ENCODE data around the gene SLC6A9. TPM values are rescaled to one million over a fixed set of nuclear protein-coding genes. Genes with fewer than 3 reads are reported as not detected.

The SLC6A9 gene
- total RNA-seq, 2 donors from 2014 or later, result 21.7 to 26.1 TPM

GRCh38 chr1:44014365-44015104 is 16.7 kb downstream of the SLC6A9 start:
- intact Hi-C loops (cut with DNase I), result no loop called here
- Histone ChIP-seq H3K9ac (ENCODE audit: low read depth in 2 of 2, low read length in 2 of 2) (peak overlapping the region in 1 of 2 donors; percentile 48), H3K36me3 (no peaks in the 10 kb centered on the region), H3K27ac (peak overlapping the region; percentile 70), H3K4me3 (no peak overlapping the region), H3K4me1 (peaks cover 6% of the 10 kb centered on the region), H3K27me3 (no peaks in the 10 kb centered on the region), H3K9me3 (no peaks in the 10 kb centered on the region)
- peak; percentile 50 for DNase-seq
- TF ChIP-seq, protein P1, sequence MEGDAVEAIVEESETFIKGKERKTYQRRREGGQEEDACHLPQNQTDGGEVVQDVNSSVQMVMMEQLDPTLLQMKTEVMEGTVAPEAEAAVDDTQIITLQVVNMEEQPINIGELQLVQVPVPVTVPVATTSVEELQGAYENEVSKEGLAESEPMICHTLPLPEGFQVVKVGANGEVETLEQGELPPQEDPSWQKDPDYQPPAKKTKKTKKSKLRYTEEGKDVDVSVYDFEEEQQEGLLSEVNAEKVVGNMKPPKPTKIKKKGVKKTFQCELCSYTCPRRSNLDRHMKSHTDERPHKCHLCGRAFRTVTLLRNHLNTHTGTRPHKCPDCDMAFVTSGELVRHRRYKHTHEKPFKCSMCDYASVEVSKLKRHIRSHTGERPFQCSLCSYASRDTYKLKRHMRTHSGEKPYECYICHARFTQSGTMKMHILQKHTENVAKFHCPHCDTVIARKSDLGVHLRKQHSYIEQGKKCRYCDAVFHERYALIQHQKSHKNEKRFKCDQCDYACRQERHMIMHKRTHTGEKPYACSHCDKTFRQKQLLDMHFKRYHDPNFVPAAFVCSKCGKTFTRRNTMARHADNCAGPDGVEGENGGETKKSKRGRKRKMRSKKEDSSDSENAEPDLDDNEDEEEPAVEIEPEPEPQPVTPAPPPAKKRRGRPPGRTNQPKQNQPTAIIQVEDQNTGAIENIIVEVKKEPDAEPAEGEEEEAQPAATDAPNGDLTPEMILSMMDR (IDR thresholded peaks at IDR 0.05), result no peak

- Histone ChIP-seq H3K9ac (ENCODE audit: low read depth in 2 of 2, low read length in 2 of 2) (no peak overlapping the region), H3K27me3 (no peaks in the 10 kb centered on the region), H3K36me3 (no peaks in the 10 kb centered on the region), H3K4me1 (peaks cover 6% of the 10 kb centered on the region), H3K9me3 (no peaks in the 10 kb centered on the region), H3K27ac (peak overlapping the region; percentile 70), H3K4me3 (no peak overlapping the region)
- TF ChIP-seq, protein P1 (IDR thresholded peaks at IDR 0.05), result no peak
- no peak for DNase-seq
- intact Hi-C loops (cut with DNase I), result no loop called here
These were observed 17.3 kb downstream of the SLC6A9 start for GRCh38 chr1:44013949-44014348.

DNA sequence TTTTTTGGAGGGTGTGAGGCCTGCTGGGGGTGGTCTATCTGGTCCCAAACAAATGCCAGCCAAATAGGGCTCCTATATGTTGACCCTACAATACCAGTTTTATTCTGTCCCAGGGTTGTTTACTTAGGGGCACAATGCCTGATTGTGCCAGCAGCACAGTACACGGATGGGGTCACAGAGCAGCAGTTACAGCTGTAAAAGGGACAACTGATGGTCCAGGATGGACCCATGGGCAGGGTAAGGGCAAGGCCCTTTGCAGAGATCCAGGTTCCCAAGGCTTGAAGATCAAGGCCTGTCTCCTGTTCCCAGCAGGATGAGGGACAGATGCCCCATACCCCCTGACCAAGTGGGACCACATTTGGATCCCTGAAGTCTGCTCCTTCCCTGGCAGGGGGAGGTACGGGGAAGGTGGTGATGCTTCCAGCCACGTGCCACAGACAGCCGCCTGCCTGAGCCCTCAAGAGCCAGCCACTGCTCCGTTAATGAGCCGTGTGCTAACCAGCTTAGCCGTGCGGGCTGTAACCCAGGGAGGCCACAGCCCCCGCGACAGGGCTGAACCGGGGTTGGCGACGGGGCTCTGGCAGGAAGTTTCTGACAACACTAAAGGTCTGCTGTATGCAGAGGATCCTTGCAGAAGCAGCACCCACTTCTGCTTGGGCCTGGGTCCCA is 18.2 kb downstream of the SLC6A9 start:
- H3K4me1 ChIP-seq, result peaks cover 6% of the 10 kb centered on the region
- H3K27me3 ChIP-seq, result no peaks in the 10 kb centered on the region
- H3K36me3 ChIP-seq, result no peaks in the 10 kb centered on the region
- TF ChIP-seq, protein P1 (IDR thresholded peaks at IDR 0.05), result no peak
- intact Hi-C loops (cut with DNase I), result no loop called here
- no peak for DNase-seq
- peak overlapping the region in 1 of 2 donors; percentile 37 for H3K9ac ChIP-seq (ENCODE audit: low read depth in 2 of 2, low read length in 2 of 2)
- H3K27ac ChIP-seq, result no peak overlapping the region
- H3K9me3 ChIP-seq, result no peaks in the 10 kb centered on the region
- no peak overlapping the region for H3K4me3 ChIP-seq

GRCh38 chr1:44012404-44012803 is 18.9 kb downstream of the SLC6A9 start:
- H3K4me3 ChIP-seq, result no peak overlapping the region
- no peak for DNase-seq
- TF ChIP-seq, protein P1 (IDR thresholded peaks at IDR 0.05), result no peak
- peaks cover 6% of the 10 kb centered on the region for H3K4me1 ChIP-seq
- H3K36me3 ChIP-seq, result no peaks in the 10 kb centered on the region
- H3K9ac ChIP-seq (ENCODE audit: low read depth in 2 of 2, low read length in 2 of 2), result no peak overlapping the region
- no peak overlapping the region for H3K27ac ChIP-seq
- intact Hi-C loops (cut with DNase I), result no loop called here
- no peaks in the 10 kb centered on the region for H3K9me3 ChIP-seq
- H3K27me3 ChIP-seq, result no peaks in the 10 kb centered on the region

GRCh38 chr1:44010935-44011471 is 20.3 kb downstream of the SLC6A9 start:
- H3K4me1 ChIP-seq, result peaks cover 6% of the 10 kb centered on the region
- no peak overlapping the region for H3K9ac ChIP-seq (ENCODE audit: low read depth in 2 of 2, low read length in 2 of 2)
- H3K27ac ChIP-seq, result no peak overlapping the region
- DNase-seq, result no peak
- H3K36me3 ChIP-seq, result no peaks in the 10 kb centered on the region
- H3K27me3 ChIP-seq, result no peaks in the 10 kb centered on the region
- no peak overlapping the region for H3K4me3 ChIP-seq
- intact Hi-C loops (cut with DNase I), result no loop called here
- TF ChIP-seq, protein P1 (IDR thresholded peaks at IDR 0.05), result no peak
- H3K9me3 ChIP-seq, result no peaks in the 10 kb centered on the region
